ENCODE results near the gene TNRC6B.
A peak's percentile ranks its signal among the peaks of the same experiment; 100 is the strongest.
"Not testable (repeated sequence)": the region's sequence is repeated elsewhere in the genome, so short reads cannot be mapped to it uniquely, and the experiment has no call there.

The TNRC6B gene, protein sequence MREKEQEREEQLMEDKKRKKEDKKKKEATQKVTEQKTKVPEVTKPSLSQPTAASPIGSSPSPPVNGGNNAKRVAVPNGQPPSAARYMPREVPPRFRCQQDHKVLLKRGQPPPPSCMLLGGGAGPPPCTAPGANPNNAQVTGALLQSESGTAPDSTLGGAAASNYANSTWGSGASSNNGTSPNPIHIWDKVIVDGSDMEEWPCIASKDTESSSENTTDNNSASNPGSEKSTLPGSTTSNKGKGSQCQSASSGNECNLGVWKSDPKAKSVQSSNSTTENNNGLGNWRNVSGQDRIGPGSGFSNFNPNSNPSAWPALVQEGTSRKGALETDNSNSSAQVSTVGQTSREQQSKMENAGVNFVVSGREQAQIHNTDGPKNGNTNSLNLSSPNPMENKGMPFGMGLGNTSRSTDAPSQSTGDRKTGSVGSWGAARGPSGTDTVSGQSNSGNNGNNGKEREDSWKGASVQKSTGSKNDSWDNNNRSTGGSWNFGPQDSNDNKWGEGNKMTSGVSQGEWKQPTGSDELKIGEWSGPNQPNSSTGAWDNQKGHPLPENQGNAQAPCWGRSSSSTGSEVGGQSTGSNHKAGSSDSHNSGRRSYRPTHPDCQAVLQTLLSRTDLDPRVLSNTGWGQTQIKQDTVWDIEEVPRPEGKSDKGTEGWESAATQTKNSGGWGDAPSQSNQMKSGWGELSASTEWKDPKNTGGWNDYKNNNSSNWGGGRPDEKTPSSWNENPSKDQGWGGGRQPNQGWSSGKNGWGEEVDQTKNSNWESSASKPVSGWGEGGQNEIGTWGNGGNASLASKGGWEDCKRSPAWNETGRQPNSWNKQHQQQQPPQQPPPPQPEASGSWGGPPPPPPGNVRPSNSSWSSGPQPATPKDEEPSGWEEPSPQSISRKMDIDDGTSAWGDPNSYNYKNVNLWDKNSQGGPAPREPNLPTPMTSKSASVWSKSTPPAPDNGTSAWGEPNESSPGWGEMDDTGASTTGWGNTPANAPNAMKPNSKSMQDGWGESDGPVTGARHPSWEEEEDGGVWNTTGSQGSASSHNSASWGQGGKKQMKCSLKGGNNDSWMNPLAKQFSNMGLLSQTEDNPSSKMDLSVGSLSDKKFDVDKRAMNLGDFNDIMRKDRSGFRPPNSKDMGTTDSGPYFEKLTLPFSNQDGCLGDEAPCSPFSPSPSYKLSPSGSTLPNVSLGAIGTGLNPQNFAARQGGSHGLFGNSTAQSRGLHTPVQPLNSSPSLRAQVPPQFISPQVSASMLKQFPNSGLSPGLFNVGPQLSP (N-terminal part only)

GRCh38 chr22:40177738-40178416 lies at the start of gene TNRC6B:
Gene TNRC6B (plus strand): TSS chr22:40177925. CDS start chr22:40178136, 211 bp downstream.
- peak; percentile 98 for DNase-seq

- DNase-seq, result no peak
Observed at GRCh38 chr22:40128989-40129388, 48.7 kb upstream of the TNRC6B start.

DNA sequence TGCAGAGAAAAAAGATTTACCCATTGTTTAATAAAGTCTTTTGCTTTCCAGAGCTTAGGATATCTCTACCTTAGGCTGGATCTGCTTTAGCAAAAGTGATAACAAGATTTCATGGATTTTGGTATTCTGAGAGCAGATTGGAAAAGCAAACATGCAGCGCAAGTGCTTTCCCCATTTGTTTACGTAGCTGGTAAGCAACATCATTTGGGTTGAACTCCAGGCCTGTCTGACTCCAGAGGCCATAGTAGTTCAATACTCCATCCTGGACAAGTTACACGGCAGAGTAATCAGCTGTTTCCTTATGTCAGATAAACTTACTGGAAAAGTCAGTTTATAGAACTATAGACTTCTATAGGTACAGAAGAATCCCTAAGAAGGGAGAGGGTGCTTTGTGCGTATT lies 40.6 kb upstream of the TNRC6B start:
- DNase-seq, result no peak

DNA sequence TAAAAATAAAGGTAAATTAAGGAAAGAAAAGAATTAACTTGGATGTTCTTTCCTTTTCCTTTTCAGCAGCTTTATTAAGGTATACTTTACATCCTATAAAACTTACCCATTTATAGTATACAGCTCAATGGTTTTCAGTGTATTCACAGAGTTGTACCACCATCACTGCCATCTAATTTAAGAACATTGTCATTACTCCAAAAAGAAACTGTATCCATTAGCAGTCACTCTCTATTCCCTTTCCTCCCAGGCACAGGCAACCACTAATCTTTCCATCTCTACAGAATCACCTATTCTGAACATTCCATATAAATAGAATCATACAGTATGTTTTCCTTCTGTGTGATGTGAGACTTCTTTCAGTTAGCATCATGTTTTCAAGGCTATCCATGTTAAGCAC lies 38.9 kb upstream of the TNRC6B start:
- no peak for DNase-seq

- no peak for DNase-seq
Observed at GRCh38 chr22:40147388-40148176, 30.1 kb upstream of the TNRC6B start.

- DNase-seq, result peak; percentile 94
Observed at GRCh38 chr22:40153192-40153591, 24.5 kb upstream of the TNRC6B start.

GRCh38 chr22:40153705-40154104 lies 24.0 kb upstream of the TNRC6B start:
- DNase-seq, result no peak

- DNase-seq, result peak; percentile 96
Observed at GRCh38 chr22:40156001-40156516, 21.7 kb upstream of the TNRC6B start.

DNA sequence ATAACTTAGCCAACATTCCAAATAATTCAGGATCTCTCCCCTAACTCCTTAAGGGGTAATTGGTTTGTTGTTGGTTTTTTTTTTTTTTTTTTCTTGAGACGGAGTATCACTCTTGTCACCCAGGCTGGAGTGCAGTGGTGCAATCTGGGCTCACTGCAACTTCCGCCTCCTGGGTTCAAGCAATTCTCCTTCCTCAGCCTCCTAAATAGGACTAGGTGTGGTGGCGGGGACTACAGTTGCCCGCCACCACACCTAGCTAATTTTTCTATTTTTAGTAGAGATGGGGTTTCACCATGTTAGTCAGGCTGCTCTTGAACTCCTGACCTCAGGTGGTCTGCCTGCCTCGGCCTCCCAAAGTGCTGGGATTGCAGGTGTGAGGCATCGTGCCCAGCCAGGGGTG lies 21.0 kb upstream of the TNRC6B start:
- DNase-seq, result not testable (repeated sequence)

- DNase-seq, result no peak
Observed at GRCh38 chr22:40157330-40157945, 20.3 kb upstream of the TNRC6B start.

DNA sequence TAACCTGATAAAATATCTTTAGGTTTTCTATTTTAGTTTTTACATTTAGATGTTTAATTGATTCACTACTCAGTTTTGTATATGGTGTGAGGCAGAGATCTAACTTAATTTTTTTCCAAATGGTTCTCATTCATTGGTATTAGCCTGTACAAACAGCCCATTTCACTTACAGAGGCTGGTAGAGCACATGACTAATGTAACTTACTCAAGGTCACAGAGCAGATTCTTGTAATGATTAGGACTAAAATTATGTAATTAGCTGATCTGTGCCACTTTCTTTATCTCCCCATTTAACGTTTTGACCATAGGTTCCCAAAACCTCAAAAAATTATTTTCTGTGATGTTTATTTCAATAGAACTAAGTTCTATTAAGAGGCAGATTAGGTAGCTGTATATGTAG lies 16.5 kb upstream of the TNRC6B start:
- DNase-seq, result no peak

DNA sequence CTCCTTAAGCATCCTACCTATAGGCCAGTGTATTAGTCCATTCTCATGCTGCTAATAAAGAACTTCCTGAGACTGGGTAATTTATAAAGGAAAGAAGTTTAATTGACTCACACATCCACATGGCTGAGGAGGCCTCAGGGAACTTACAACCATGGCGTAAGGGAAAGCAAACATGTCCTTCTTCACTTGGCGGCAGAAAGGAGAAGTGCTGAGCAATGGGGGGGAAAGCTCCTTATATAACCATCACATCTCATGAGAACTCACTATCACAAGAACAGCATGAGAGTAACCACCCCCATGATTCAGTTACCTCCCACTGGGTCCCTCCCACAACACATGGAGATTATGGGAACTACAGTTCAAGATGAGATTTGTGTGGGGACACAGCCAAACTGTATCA lies 12.2 kb upstream of the TNRC6B start:
- DNase-seq, result not testable (repeated sequence)

DNA sequence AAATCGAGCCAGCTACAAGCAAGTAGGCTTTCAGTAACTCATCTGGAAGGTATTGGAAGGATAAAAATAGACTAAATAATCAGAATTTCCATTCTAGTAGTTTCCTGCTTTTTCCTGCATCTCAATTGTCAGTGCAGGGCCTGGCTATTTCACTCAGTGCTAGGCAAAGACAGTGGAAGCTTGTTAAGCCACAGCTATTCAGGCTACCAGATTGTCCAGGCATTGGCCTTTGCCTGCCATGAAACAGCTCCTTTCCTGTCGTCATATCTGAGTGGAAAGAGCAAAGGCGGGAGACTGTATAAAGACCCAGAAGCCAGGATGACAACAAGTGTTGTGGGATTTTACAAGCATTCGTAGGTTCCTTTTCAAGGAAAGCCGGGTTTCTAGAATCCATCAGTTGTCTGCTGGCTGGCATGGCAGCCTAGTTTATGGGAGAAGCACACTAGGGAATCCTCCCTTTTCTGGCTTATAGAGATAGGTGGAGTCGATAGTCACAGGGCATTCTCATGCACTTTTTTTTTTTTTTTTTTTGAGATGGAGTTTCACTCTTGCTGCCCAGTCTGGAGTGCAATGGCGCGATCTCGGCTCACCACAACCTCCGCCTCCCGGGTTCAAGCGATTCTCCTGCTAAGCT lies 2.0 kb upstream of the TNRC6B start:
- no peak for DNase-seq

DNA sequence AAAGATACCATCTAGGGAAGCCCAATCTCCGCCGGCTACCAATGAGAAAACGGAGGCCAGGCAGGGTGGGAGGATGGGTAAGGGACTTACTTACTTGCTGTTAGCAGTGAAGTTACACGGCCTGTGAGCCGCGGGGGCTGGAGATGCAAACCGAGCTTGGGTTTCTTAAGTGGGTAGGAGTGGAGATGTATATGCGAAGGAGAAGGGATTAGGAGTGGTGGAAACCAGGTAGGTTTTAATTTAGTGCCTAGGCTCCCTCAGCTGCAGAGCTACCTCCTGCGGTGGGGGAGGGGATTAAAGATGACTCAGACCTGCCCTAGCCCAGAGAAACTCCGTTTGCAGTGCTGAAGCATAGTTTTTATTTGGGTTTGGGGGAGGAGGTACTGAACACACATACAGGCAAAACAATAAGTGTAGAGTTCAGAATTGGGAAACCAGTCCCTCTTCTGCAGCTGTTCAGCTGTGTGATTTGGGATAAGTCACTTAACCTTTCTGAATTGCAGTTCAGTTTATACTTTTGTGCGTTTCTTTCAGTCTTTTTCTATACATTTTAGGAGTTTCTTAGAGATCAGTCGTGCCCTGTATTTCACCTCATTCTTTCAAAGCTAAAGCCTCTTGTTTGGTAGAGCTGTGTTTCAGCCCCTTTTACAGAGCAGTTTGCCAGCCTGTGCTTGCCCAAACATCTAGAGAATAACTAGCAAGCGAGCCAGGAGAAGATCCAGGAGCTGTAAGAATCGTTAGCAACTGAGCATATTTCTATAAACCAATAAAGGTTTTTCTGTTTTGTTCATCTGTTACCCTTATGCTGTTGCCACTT lies 596 bp upstream of the TNRC6B start:
- DNase-seq, result peak; percentile 82

GRCh38 chr22:40178417-40179409 lies 988 bp downstream of the TNRC6B start:
- peak; percentile 84 for DNase-seq

GRCh38 chr22:40179526-40179925 lies 1.8 kb downstream of the TNRC6B start:
- DNase-seq, result peak; percentile 16

DNA sequence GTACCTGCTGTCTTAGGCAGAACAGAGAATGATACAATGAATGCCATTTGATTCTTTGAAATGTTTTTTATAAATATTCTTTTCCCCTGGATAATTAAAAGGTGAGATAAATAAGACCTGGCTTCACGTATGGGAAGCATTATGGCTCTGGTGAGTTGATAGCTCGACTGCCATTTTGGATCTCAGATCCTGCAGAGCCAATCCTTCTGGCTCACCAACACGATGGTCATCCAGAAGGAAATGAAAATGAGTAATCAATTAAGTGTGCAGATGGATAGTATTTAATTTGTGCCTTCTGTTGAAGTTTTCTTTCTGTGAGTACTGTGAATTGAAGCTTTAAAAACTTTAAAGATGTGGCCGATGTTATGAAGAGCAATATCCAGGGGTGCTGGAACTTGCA lies 2.7 kb downstream of the TNRC6B start:
- peak; percentile 36 for DNase-seq

- DNase-seq, result no peak
Observed at GRCh38 chr22:40181323-40181722, 3.6 kb downstream of the TNRC6B start.
